Activated naive CD4-positive, alpha-beta T cell treated with anti-CD3 and anti-CD28 coated beads, Interleukin-2, amount 50 U/mL, for 24 hours (primary cell): ENCODE measurements around the gene NDUFC1.
A peak's percentile ranks its signal among the peaks of the same experiment; 100 is the strongest.
"Not testable (repeated sequence)": the region's sequence is repeated elsewhere in the genome, so short reads cannot be mapped to it uniquely, and the experiment has no call there.

Source experiments
- H3K27ac Mint-ChIP-seq: one replicate; pipeline ENCODE4 v1.8.0; 2021; ENCODE audit warnings: mild to moderate bottlenecking, mixed read lengths
- H3K27me3 Mint-ChIP-seq: one replicate; pipeline ENCODE4 v1.8.0; 2021; ENCODE audit warnings: mixed read lengths
- H3K36me3 Mint-ChIP-seq: one replicate; pipeline ENCODE4 v1.8.0; 2021; ENCODE audit warnings: mixed read lengths
- H3K4me1 Mint-ChIP-seq: one replicate; pipeline ENCODE4 v1.8.0; 2021; ENCODE audit warnings: mixed read lengths
- H3K4me3 Mint-ChIP-seq: one replicate; pipeline ENCODE4 v1.8.0; 2021; ENCODE audit warnings: mild to moderate bottlenecking, mixed read lengths
- H3K9me3 Mint-ChIP-seq: one replicate; pipeline ENCODE4 v1.8.0; 2021; ENCODE audit warnings: mixed read lengths

Gene NDUFC1

GRCh38 chr4:139301821-139302611 is at the start of gene NDUFC1:
TSS of gene NDUFC1 (minus strand) at chr4:139302477. CDS start at chr4:139295798, 6,679 bp downstream.
- Mint-ChIP-seq H3K4me1 (peaks cover 66% of the 10 kb centered on the region), H3K27me3 (no peaks in the 10 kb centered on the region), H3K36me3 (peaks cover 15% of the 10 kb centered on the region), H3K9me3 (no peaks in the 10 kb centered on the region), H3K4me3 (peak within 1 kb of the TSS; percentile 99), H3K27ac (peak within 1 kb of the TSS; percentile 99)

GRCh38 chr4:139337612-139338011 is 35.3 kb upstream of the NDUFC1 start:
- Mint-ChIP-seq H3K27me3 (no peaks in the 10 kb centered on the region), H3K27ac (no peak overlapping the region), H3K4me3 (no peak overlapping the region), H3K4me1 (peaks cover 38% of the 10 kb centered on the region), H3K36me3 (peaks cover 18% of the 10 kb centered on the region), H3K9me3 (no peaks in the 10 kb centered on the region)

- H3K36me3 Mint-ChIP-seq = peaks cover 24% of the 10 kb centered on the region
- no peak overlapping the region for H3K4me3 Mint-ChIP-seq
- H3K4me1 Mint-ChIP-seq = peaks cover 57% of the 10 kb centered on the region
- no peaks in the 10 kb centered on the region for H3K9me3 Mint-ChIP-seq
- no peaks in the 10 kb centered on the region for H3K27me3 Mint-ChIP-seq
- H3K27ac Mint-ChIP-seq = peak overlapping the region; percentile 68
Observed at GRCh38 chr4:139333046-139333445, 30.8 kb upstream of the NDUFC1 start.

- Mint-ChIP-seq H3K9me3 (no peaks in the 10 kb centered on the region), H3K4me1 (peaks cover 51% of the 10 kb centered on the region), H3K36me3 (peaks cover 19% of the 10 kb centered on the region), H3K4me3 (no peak overlapping the region), H3K27ac (peak overlapping the region; percentile 8), H3K27me3 (no peaks in the 10 kb centered on the region)
Observed at GRCh38 chr4:139331185-139331584, 28.9 kb upstream of the NDUFC1 start.

GRCh38 chr4:139330283-139330682 is 28.0 kb upstream of the NDUFC1 start:
- Mint-ChIP-seq H3K4me1 (peaks cover 58% of the 10 kb centered on the region), H3K27ac (peak overlapping the region; percentile 12), H3K36me3 (peaks cover 19% of the 10 kb centered on the region), H3K27me3 (no peaks in the 10 kb centered on the region), H3K4me3 (peak overlapping the region; percentile 11), H3K9me3 (no peaks in the 10 kb centered on the region)

GRCh38 chr4:139329665-139330200 is 27.5 kb upstream of the NDUFC1 start:
- Mint-ChIP-seq H3K9me3 (no peaks in the 10 kb centered on the region), H3K36me3 (peaks cover 18% of the 10 kb centered on the region), H3K27ac (no peak overlapping the region), H3K4me3 (peak overlapping the region; percentile 6), H3K27me3 (no peaks in the 10 kb centered on the region), H3K4me1 (peaks cover 61% of the 10 kb centered on the region)

- Mint-ChIP-seq H3K9me3 (no peaks in the 10 kb centered on the region), H3K27ac (no peak overlapping the region), H3K4me3 (no peak overlapping the region), H3K4me1 (peaks cover 73% of the 10 kb centered on the region), H3K36me3 (peaks cover 17% of the 10 kb centered on the region), H3K27me3 (no peaks in the 10 kb centered on the region)
Observed at GRCh38 chr4:139324620-139325019, 22.3 kb upstream of the NDUFC1 start.

GRCh38 chr4:139322541-139322940 is 20.3 kb upstream of the NDUFC1 start:
- not testable (repeated sequence) for H3K4me3 Mint-ChIP-seq, H3K9me3 Mint-ChIP-seq, H3K27me3 Mint-ChIP-seq
- H3K4me1 Mint-ChIP-seq = peaks cover 71% of the 10 kb centered on the region
- peak overlapping the region; percentile 35 for H3K27ac Mint-ChIP-seq
- peaks cover 12% of the 10 kb centered on the region for H3K36me3 Mint-ChIP-seq

- Mint-ChIP-seq H3K36me3 (peaks cover 14% of the 10 kb centered on the region), H3K27ac (peak overlapping the region; percentile 47), H3K4me1 (peaks cover 76% of the 10 kb centered on the region)
- not testable (repeated sequence) for H3K27me3 Mint-ChIP-seq, H3K4me3 Mint-ChIP-seq, H3K9me3 Mint-ChIP-seq
Observed at GRCh38 chr4:139322070-139322469, 19.8 kb upstream of the NDUFC1 start.

GRCh38 chr4:139319571-139319970 is 17.3 kb upstream of the NDUFC1 start:
- H3K27ac Mint-ChIP-seq = no peak overlapping the region
- no peak overlapping the region for H3K4me3 Mint-ChIP-seq
- H3K4me1 Mint-ChIP-seq = peaks cover 84% of the 10 kb centered on the region
- H3K27me3 Mint-ChIP-seq = no peaks in the 10 kb centered on the region
- peaks cover 17% of the 10 kb centered on the region for H3K36me3 Mint-ChIP-seq
- H3K9me3 Mint-ChIP-seq = no peaks in the 10 kb centered on the region

- Mint-ChIP-seq H3K27me3 (no peaks in the 10 kb centered on the region), H3K36me3 (peaks cover 17% of the 10 kb centered on the region), H3K4me1 (peaks cover 86% of the 10 kb centered on the region), H3K9me3 (no peaks in the 10 kb centered on the region), H3K27ac (no peak overlapping the region), H3K4me3 (no peak overlapping the region)
Observed at GRCh38 chr4:139317635-139318034, 15.4 kb upstream of the NDUFC1 start.

- peaks cover 86% of the 10 kb centered on the region for H3K4me1 Mint-ChIP-seq
- H3K36me3 Mint-ChIP-seq = peaks cover 12% of the 10 kb centered on the region
- H3K9me3 Mint-ChIP-seq = no peaks in the 10 kb centered on the region
- no peaks in the 10 kb centered on the region for H3K27me3 Mint-ChIP-seq
- H3K4me3 Mint-ChIP-seq = peak overlapping the region; percentile 55
- H3K27ac Mint-ChIP-seq = no peak overlapping the region
Observed at GRCh38 chr4:139316733-139317132, 14.5 kb upstream of the NDUFC1 start.

- Mint-ChIP-seq H3K9me3 (no peaks in the 10 kb centered on the region), H3K27ac (peak overlapping the region; percentile 35), H3K4me1 (peaks cover 85% of the 10 kb centered on the region), H3K36me3 (peaks cover 11% of the 10 kb centered on the region), H3K27me3 (no peaks in the 10 kb centered on the region), H3K4me3 (no peak overlapping the region)
Observed at GRCh38 chr4:139315221-139315675, 13.0 kb upstream of the NDUFC1 start.

- no peaks in the 10 kb centered on the region for H3K9me3 Mint-ChIP-seq
- H3K36me3 Mint-ChIP-seq = peaks cover 7% of the 10 kb centered on the region
- H3K4me1 Mint-ChIP-seq = peaks cover 81% of the 10 kb centered on the region
- H3K4me3 Mint-ChIP-seq = peak overlapping the region; percentile 19
- H3K27me3 Mint-ChIP-seq = no peaks in the 10 kb centered on the region
- H3K27ac Mint-ChIP-seq = peak overlapping the region; percentile 70
Observed at GRCh38 chr4:139314047-139314800, 11.9 kb upstream of the NDUFC1 start.

GRCh38 chr4:139313414-139313813 is 11.1 kb upstream of the NDUFC1 start:
- H3K27ac Mint-ChIP-seq, H3K27me3 Mint-ChIP-seq, H3K4me3 Mint-ChIP-seq, H3K36me3 Mint-ChIP-seq, H3K9me3 Mint-ChIP-seq: not testable (repeated sequence)
- peaks cover 83% of the 10 kb centered on the region for H3K4me1 Mint-ChIP-seq
